Motor neuron (in vitro differentiated cells): ENCODE results near the gene MLLT10. TPM values are rescaled to one million over a fixed set of nuclear protein-coding genes. Genes with fewer than 3 reads are reported as not detected.
A peak's percentile ranks its signal among the peaks of the same experiment; 100 is the strongest.
"Not testable (repeated sequence)": the region's sequence is repeated elsewhere in the genome, so short reads cannot be mapped to it uniquely, and the experiment has no call there.

Experiments
- ATAC-seq, 8 experiments: fragments of 200-7000 bp; cut with Tn5 transposase; replicated peaks in 6 of 8; 2 replicates each; pipeline ENCODE4 v1.8.0; 2021; ENCODE audit warnings: mild to moderate bottlenecking in 8 of 8, moderate library complexity in 8 of 8
- H3K27ac ChIP-seq, 2 donors: fragments of 250-450 bp; sonication (Bioruptor Pico); 2 replicates each; pipeline ENCODE4 v1.9.0; 2021; ENCODE audit warnings: antibody characterized with exemption in 2 of 2, mild to moderate bottlenecking in 2 of 2, moderate library complexity in 1 of 2
- H3K4me1 ChIP-seq, 2 donors: fragments of 250-450 bp; sonication (Bioruptor Pico); replicated peaks in 1 of 2; 2 replicates each; pipeline ENCODE4 v1.6.1; 2021; ENCODE audit warnings: antibody characterized with exemption in 2 of 2, mild to moderate bottlenecking in 2 of 2, moderate library complexity in 1 of 2
- H3K4me3 ChIP-seq, 5 donors: fragments of 250-450 bp; sonication (Bioruptor Pico); 2 replicates each; pipeline ENCODE4 v1.9.0; 2021; ENCODE audit warnings: antibody characterized with exemption in 5 of 5, mild to moderate bottlenecking in 5 of 5, moderate library complexity in 4 of 5
- WGBS, 10 experiments: fragments of 450-650 bp; shearing (Covaris generic); methylation state at CpG; one replicate each; pipeline ENCODE4 v1.0.0; 2022; 5-methylcytosine and 5-hydroxymethylcytosine counted together
- in situ Hi-C, 9 experiments: fragments of 400-800 bp; cut with MboI; loops; one replicate each; pipeline ENCODE4 v1.15.0; 2021; ENCODE audit warnings: low sequenced_read_pairs in 9 of 9, low pct_unique_long_range_greater_than_20kb in 2 of 9; ENCODE audit not compliant: unreplicated experiment in 9 of 9
- total RNA-seq, 8 experiments: library from RNA; unstranded; fragments of 300-600 nt; gene quantifications; 2 replicates each; pipeline versions ENCODE4 v1.2.3 to v1.2.4, GENCODE V29; 2022

The MLLT10 gene
- total RNA-seq, 8 experiments from 2014 or later, result 19.0 to 59.6 (median 34.1) TPM

- no peak overlapping the region for H3K4me3 ChIP-seq
- in situ Hi-C loops, result no loop called here
- no peak for ATAC-seq
- WGBS, 10 experiments, result 80 to 100% (median 92%) methylated on average over 1 to 8 of the region's 9 CpGs; no CpG with 5 or more reads in 2 of the 10 experiments
- no peak overlapping the region for H3K27ac ChIP-seq
- H3K4me1 ChIP-seq, result no peaks in the 10 kb centered on the region
Measured at GRCh38 chr10:21584834-21585530, 51.0 kb downstream of the MLLT10 start.

GRCh38 chr10:21587391-21587790, 53.4 kb downstream of the MLLT10 start:
- Histone ChIP-seq H3K27ac (no peak overlapping the region), H3K4me3 (no peak overlapping the region)
- in situ Hi-C loops, result no loop called here

GRCh38 chr10:21588159-21588558, 54.1 kb downstream of the MLLT10 start:
- ATAC-seq, H3K27ac ChIP-seq, H3K4me1 ChIP-seq, in situ Hi-C loops, H3K4me3 ChIP-seq: not testable (repeated sequence)
- WGBS, 10 experiments, result 92 to 100% (median 97%) methylated on average over 2 to 7 of the region's 7 CpGs; no CpG with 5 or more reads in 1 of the 10 experiments

More at GRCh38 chr10:21587391-21587790, 53.4 kb downstream of the MLLT10 start:
- ATAC-seq, result no peak
- H3K4me1 ChIP-seq, result no peaks in the 10 kb centered on the region

- no peak for ATAC-seq
- Histone ChIP-seq H3K4me3 (no peak overlapping the region), H3K27ac (no peak overlapping the region), H3K4me1 (no peaks in the 10 kb centered on the region)
- in situ Hi-C loops, result no loop called here
- 80 to 96% (median 91%) methylated on average over 2 to 4 of the region's 5 CpGs; no CpG with 5 or more reads in 2 of the 10 experiments for WGBS, 10 experiments
Measured at GRCh38 chr10:21593986-21594385, 60.0 kb downstream of the MLLT10 start.

GRCh38 chr10:21599582-21599981, 65.5 kb downstream of the MLLT10 start:
- in situ Hi-C loops, result no loop called here
- 89 to 100% (median 100%) methylated on average over 1 to 2 of the region's 2 CpGs; no CpG with 5 or more reads in 3 of the 10 experiments for WGBS, 10 experiments
- no peak for ATAC-seq

GRCh38 chr10:21600804-21601433, 66.9 kb downstream of the MLLT10 start:
- in situ Hi-C loops, result no loop called here
- no peak overlapping the region for H3K27ac ChIP-seq
- H3K4me1 ChIP-seq, result peaks cover 0 to 5% of the 10 kb centered on the region in 2 donors
- no peak overlapping the region for H3K4me3 ChIP-seq
- peak in 5 of 8 experiments; percentile 23 to 91 (median 75) for ATAC-seq
- 20 to 89% (median 40%) methylated on average over 1 of the region's 1 CpG; no CpG with 5 or more reads in 5 of the 10 experiments for WGBS, 10 experiments

More at GRCh38 chr10:21599582-21599981, 65.5 kb downstream of the MLLT10 start:
- Histone ChIP-seq H3K4me3 (no peak overlapping the region), H3K27ac (no peak overlapping the region), H3K4me1 (peaks cover 0 to 5% of the 10 kb centered on the region in 2 donors)

DNA sequence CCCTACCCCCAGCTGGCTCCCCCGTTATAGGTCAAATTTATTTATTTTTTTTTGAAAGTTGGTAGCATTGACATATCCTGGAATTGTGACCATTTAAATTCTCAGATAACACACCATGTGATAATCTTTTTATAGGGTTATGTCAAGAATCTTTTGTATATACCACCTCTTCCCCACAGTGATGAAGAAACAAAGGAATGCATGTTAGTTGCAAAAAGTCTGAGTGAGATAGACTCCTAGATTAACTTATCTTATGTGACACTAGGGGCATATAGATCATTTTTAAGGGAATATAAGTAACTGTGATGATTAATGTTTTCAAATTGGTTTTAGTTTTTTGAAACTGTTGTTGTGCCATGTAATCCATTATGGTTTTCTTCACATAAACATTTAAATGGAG, 68.3 kb downstream of the MLLT10 start:
- no peak for ATAC-seq
- H3K4me3 ChIP-seq, result no peak overlapping the region
- no peak overlapping the region for H3K27ac ChIP-seq
- peaks cover 0 to 5% of the 10 kb centered on the region in 2 donors for H3K4me1 ChIP-seq
- in situ Hi-C loops, result no loop called here
- WGBS, 10 experiments, result 80 to 100% (median 92%) methylated on average over 1 of the region's 1 CpG; no CpG with 5 or more reads in 4 of the 10 experiments

DNA sequence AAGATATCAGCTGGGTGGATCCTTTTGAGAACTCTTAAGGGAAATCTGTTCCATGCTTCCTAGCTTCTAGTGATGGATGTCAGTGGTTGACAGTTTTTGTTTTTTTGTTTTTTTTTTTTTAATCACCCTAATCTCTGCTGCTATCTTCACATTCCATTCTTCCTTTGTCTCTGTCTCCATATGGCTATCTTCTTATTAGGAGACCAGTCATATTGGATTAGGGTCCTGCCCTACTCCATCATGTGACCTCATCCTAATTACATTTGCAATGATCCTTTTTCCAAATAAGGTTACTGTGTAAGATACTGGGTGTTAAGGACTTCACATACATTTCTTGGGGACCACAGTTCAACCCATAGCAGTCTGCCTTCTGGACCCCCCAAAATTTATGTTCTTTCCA, 69.7 kb downstream of the MLLT10 start:
- H3K4me1 ChIP-seq, result peaks cover 0 to 5% of the 10 kb centered on the region in 2 donors
- no peak overlapping the region for H3K27ac ChIP-seq
- no peak overlapping the region for H3K4me3 ChIP-seq
- peak in 1 of 8 experiments; percentile 4 for ATAC-seq
- in situ Hi-C loops, result no loop called here

DNA sequence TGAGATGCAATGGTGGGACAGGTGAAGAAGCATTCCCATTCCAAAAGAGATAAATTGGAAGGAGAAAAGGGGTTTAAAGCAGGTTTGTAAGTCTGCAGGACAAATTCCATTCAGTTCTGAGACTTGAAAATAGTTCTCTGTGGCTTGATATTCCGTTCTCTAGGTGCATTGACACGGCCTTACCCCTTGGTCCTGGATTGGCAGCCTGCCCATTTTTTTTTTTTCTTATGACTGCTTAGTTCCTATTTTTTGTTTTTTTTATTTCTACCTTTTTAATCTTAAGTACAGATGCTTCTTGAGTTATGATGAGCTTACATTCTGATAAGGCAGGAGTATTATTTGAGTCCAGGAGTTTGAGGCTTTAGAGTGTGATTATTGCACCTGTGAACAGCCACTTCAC, 70.6 kb downstream of the MLLT10 start:
- WGBS, 10 experiments, result 70 to 100% (median 100%) methylated on average over 1 to 2 of the region's 2 CpGs; no CpG with 5 or more reads in 2 of the 10 experiments
- no peak overlapping the region for H3K4me3 ChIP-seq
- no peak overlapping the region for H3K27ac ChIP-seq
- H3K4me1 ChIP-seq, result peaks cover 0 to 5% of the 10 kb centered on the region in 2 donors
- in situ Hi-C loops, result no loop called here
- ATAC-seq, result no peak

- in situ Hi-C loops, result no loop called here
- ATAC-seq, result no peak
- Histone ChIP-seq H3K4me1 (peaks cover 0 to 5% of the 10 kb centered on the region in 2 donors), H3K27ac (no peak overlapping the region), H3K4me3 (no peak overlapping the region)
- 88 to 100% (median 100%) methylated on average over 1 to 2 of the region's 2 CpGs; no CpG with 5 or more reads in 1 of the 10 experiments for WGBS, 10 experiments
Measured at GRCh38 chr10:21607907-21608306, 73.9 kb downstream of the MLLT10 start.

DNA sequence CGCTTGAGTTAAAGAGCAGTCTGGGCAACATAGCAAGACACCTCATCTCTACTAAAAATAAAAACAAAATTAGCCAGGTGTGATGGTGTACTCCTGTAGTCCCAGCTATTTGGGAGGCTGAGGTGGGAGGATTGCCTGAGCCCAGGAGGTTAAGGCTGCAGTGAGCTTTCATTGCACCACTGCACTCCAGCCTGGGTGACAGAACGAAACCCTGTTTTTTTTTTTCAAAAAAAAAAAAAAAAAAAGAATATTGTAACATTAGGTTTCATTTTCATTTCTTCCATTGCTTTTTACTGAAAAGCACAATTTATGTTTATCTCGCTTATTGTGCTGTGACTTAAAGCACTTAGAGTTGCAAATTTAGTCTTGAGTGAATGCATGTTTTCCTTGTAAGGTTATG, 80.0 kb downstream of the MLLT10 start:
- no peak for ATAC-seq
- in situ Hi-C loops, result no loop called here
- no peak overlapping the region for H3K27ac ChIP-seq
- no peaks in the 10 kb centered on the region for H3K4me1 ChIP-seq
- H3K4me3 ChIP-seq, result no peak overlapping the region
- WGBS, 10 experiments, result 67 to 100% (median 93%) methylated on average over 1 to 3 of the region's 3 CpGs; no CpG with 5 or more reads in 1 of the 10 experiments

GRCh38 chr10:21617267-21617666, 83.2 kb downstream of the MLLT10 start:
- ATAC-seq, result no peak
- WGBS, 10 experiments, result 78 to 100% (median 98%) methylated on average over 2 to 3 of the region's 3 CpGs
- in situ Hi-C loops, result no loop called here
- no peaks in the 10 kb centered on the region for H3K4me1 ChIP-seq
- no peak overlapping the region for H3K27ac ChIP-seq
- no peak overlapping the region for H3K4me3 ChIP-seq

DNA sequence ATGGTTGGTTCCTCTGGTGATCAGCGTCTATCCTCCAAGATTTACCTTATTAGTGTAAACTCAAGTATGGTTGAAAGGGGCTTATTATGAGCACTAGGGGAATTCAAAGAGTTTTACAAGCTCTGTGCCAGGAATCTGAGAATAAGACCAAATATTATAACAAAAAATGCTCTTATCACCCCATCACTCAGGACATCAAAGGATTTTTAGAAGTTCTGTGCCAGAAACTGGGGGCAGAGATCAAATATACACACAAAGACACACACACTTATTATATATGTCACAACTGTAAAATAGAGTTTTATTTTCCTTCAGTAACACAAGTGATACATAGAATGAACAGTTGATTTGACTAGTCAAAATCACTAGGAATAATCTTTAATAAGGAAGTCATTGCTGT, 89.3 kb downstream of the MLLT10 start:
- no peak overlapping the region for H3K4me3 ChIP-seq
- no peaks in the 10 kb centered on the region for H3K4me1 ChIP-seq
- no peak for ATAC-seq
- in situ Hi-C loops, result no loop called here
- WGBS, 10 experiments, result 57 to 100% (median 100%) methylated on average over 1 of the region's 1 CpG; no CpG with 5 or more reads in 2 of the 10 experiments
- no peak overlapping the region for H3K27ac ChIP-seq
